ENCODE data around the gene ABITRAM. TPM values are rescaled to one million over a fixed set of nuclear protein-coding genes. Genes with fewer than 3 reads are reported as not detected.
"Not testable (repeated sequence)": the region's sequence is repeated elsewhere in the genome, so short reads cannot be mapped to it uniquely, and the experiment has no call there.

The ABITRAM gene
- total RNA-seq, 2 donors from 2014 or later = 6.0 to 6.7 TPM

DNA sequence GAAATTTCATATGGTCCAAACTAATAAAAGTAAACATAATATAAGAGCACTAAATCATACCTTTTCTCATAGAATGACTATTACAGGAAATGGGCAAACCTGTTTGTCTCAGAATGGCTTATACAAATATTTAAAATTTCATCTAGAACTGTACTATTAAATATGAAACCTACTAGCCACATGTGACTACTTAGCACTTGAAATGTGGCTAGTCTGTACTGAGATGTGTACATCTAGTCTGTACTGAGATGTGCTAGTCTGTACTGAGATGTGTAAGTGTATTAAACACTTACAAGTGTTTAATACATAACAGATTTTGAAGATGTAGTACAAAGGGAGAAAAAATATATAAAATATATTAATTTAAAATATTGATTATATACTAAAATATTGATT, 22.4 kb downstream of the ABITRAM start:
- TF ChIP-seq, protein P1, sequence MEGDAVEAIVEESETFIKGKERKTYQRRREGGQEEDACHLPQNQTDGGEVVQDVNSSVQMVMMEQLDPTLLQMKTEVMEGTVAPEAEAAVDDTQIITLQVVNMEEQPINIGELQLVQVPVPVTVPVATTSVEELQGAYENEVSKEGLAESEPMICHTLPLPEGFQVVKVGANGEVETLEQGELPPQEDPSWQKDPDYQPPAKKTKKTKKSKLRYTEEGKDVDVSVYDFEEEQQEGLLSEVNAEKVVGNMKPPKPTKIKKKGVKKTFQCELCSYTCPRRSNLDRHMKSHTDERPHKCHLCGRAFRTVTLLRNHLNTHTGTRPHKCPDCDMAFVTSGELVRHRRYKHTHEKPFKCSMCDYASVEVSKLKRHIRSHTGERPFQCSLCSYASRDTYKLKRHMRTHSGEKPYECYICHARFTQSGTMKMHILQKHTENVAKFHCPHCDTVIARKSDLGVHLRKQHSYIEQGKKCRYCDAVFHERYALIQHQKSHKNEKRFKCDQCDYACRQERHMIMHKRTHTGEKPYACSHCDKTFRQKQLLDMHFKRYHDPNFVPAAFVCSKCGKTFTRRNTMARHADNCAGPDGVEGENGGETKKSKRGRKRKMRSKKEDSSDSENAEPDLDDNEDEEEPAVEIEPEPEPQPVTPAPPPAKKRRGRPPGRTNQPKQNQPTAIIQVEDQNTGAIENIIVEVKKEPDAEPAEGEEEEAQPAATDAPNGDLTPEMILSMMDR (IDR thresholded peaks at IDR 0.05) = no peak
- no peak for TF ChIP-seq POLR2AphosphoS5 (IDR thresholded peaks at IDR 0.05)
- no peak for TF ChIP-seq POLR2A (IDR thresholded peaks at IDR 0.05)
- Histone ChIP-seq H3K36me3 (no peaks in the 10 kb centered on the region), H3K4me1 (replicated peaks) (no peaks in the 10 kb centered on the region), H3K9me3 (no peaks in the 10 kb centered on the region), H3K4me3 (no peak overlapping the region), H3K27ac (no peak overlapping the region), H3K27me3 (replicated peaks; ENCODE audit: insufficient read depth) (no peaks in the 10 kb centered on the region)
- intact Hi-C loops (cut with DNase I) = no loop called here
- no peak for DNase-seq (ENCODE audit: low spot score)

DNA sequence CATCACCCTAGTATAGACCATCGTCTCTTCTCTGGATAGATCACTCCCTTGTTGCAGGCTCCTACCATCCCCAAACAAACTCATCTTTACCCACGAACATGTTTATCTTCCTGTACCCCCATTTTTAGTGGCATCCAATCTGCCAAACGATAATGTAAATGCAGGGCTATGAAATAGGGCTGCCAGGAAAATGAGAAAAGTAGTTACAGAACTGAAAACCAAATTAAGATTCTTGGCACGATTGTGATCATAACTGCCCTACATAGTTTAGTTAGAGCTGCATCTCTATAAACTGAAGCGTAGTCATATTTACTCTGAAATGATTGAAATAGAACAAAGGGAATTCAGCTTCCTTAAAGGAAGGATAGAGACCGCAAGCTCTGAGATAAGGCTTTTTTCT, 26.1 kb downstream of the ABITRAM start:
- TF ChIP-seq, protein P1 (IDR thresholded peaks at IDR 0.05) = no peak
- no peak for TF ChIP-seq POLR2AphosphoS5 (IDR thresholded peaks at IDR 0.05)
- no peak for TF ChIP-seq POLR2A (IDR thresholded peaks at IDR 0.05)
- Histone ChIP-seq H3K4me1 (replicated peaks) (no peaks in the 10 kb centered on the region), H3K9me3 (no peaks in the 10 kb centered on the region), H3K27ac (no peak overlapping the region), H3K27me3 (replicated peaks; ENCODE audit: insufficient read depth) (no peaks in the 10 kb centered on the region), H3K36me3 (no peaks in the 10 kb centered on the region), H3K4me3 (no peak overlapping the region)
- no peak for DNase-seq (ENCODE audit: low spot score)
- intact Hi-C loops (cut with DNase I) = no loop called here
- 60% methylated on average over 6 of the region's 6 CpGs for WGBS

DNA sequence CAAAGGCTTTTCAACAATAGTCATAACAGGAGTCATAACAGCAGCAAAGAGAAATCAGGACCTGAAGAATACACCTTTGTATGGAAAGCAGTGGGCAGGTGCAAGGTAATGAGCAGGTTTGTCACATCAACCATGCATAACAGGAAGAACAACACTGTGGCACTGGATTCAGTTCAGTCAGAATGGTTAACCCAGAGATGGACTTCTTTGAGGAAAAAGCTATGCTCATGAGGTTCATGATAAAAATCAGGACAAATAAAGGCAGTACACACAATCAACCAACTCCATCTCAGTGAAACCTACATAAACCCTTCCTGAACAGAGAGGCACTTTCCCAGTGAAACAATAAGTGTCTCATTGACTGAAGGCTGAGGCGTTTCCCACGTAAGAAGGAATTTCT, 27.0 kb downstream of the ABITRAM start:
- H3K36me3 ChIP-seq = no peaks in the 10 kb centered on the region
- TF ChIP-seq, protein P1 (IDR thresholded peaks at IDR 0.05) = no peak
- peak; percentile 22 for TF ChIP-seq POLR2AphosphoS5 (IDR thresholded peaks at IDR 0.05)
- H3K27ac ChIP-seq = no peak overlapping the region
- H3K4me1 ChIP-seq (replicated peaks) = no peaks in the 10 kb centered on the region
- intact Hi-C loops (cut with DNase I) = no loop called here
- H3K4me3 ChIP-seq = no peak overlapping the region
- no peaks in the 10 kb centered on the region for H3K27me3 ChIP-seq (replicated peaks; ENCODE audit: insufficient read depth)
- no peaks in the 10 kb centered on the region for H3K9me3 ChIP-seq
- DNase-seq (ENCODE audit: low spot score) = no peak
- 64% methylated on average over 2 of the region's 2 CpGs for whole genome bisulfite sequencing

DNA sequence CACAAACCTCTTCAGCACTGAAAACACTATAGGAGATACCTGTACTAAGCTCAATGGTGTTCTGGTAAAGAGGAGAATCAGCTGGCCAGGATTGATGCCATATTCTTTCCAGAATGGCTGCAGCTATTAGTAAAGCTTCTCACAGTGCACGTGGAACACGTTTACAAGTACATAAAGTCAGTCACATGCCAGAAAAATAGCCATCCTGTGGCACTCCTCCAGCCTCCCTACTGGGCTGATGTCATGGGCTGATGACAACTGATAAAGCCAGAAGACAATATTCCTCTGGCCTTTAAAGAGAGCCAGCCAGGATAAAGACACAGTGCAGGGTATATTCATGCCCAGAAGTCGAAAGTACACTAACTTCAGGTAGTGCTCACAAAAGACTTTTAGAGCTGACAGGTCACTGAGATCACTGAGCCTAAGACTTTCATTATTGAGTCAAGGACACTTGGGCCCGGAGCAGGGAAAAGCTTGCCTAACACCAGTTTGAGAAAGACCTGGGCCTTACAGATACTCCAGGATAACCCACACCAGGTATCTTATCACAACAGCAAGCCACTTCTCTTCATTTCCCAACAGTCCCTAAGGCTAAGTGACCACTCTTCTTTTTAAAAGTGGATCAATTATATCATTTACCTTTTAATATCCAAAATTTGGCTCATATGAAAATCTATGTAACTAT, 29.4 kb downstream of the ABITRAM start:
- peak; percentile 77 for TF ChIP-seq POLR2AphosphoS5 (IDR thresholded peaks at IDR 0.05)
- TF ChIP-seq, protein P1 (IDR thresholded peaks at IDR 0.05) = no peak
- Histone ChIP-seq H3K27me3 (replicated peaks; ENCODE audit: insufficient read depth) (no peaks in the 10 kb centered on the region), H3K4me1 (replicated peaks) (no peaks in the 10 kb centered on the region), H3K27ac (no peak overlapping the region), H3K9me3 (no peaks in the 10 kb centered on the region), H3K4me3 (no peak overlapping the region), H3K36me3 (no peaks in the 10 kb centered on the region)
- intact Hi-C loops (cut with DNase I) = no loop called here
- peak; percentile 48 for DNase-seq (ENCODE audit: low spot score)
- WGBS = 39% methylated on average over 4 of the region's 4 CpGs

DNA sequence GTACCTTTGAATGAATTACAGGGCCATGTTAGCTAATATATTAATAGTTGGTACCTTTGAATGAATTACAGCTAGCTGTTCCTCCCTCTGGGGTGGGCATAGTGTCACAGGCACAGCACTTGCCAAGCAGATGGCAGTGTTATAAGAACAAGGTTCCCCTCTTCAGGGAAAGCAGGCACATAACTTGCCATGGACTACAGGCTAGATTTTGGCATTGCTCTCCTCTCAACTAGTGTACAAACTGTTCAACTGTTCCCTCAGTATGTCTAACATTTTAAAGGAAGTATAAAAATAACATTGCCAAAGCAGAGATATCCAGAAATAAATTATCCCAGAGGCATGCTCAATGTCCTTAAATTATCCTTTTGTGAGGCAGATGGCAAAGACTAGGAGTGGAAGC, 33.7 kb downstream of the ABITRAM start:
- Histone ChIP-seq H3K9me3 (no peaks in the 10 kb centered on the region), H3K27ac (no peak overlapping the region), H3K4me3 (no peak overlapping the region), H3K36me3 (no peaks in the 10 kb centered on the region), H3K4me1 (replicated peaks) (no peaks in the 10 kb centered on the region), H3K27me3 (replicated peaks; ENCODE audit: insufficient read depth) (no peaks in the 10 kb centered on the region)
- DNase-seq (ENCODE audit: low spot score) = no peak
- intact Hi-C loops (cut with DNase I) = no loop called here
- TF ChIP-seq POLR2AphosphoS5 (IDR thresholded peaks at IDR 0.05) = no peak
- TF ChIP-seq, protein P1 (IDR thresholded peaks at IDR 0.05) = no peak
- TF ChIP-seq POLR2A (IDR thresholded peaks at IDR 0.05) = no peak

DNA sequence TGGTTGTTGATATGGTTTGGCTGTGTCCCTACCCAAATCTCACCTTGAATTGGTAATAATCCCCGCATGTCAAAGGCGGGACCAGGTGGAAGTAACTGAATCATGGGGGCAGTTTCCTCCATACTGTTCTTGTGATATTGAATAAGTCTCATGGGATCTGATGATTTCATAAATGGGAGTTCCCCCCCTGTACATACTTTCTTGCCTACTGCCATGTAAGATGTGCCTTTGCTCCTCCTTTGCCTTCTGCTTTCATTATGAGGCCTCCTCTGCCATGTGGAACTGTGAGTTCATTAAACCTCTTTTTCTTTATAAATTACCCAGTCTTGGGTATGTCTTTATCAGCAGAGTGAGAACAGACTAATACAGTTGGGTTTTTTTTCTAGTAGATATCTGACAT, 37.2 kb downstream of the ABITRAM start:
- DNase-seq (ENCODE audit: low spot score); H3K9me3 ChIP-seq; intact Hi-C loops (cut with DNase I); H3K4me1 ChIP-seq (replicated peaks); H3K27me3 ChIP-seq (replicated peaks; ENCODE audit: insufficient read depth); H3K36me3 ChIP-seq; H3K27ac ChIP-seq; H3K4me3 ChIP-seq: not testable (repeated sequence)
- WGBS = 100% methylated on average over 2 of the region's 2 CpGs
